GM12874 (cell line): ENCODE data around the gene MTHFD1.

Source experiments
- TF ChIP-seq, protein P1 (sequence below): IDR thresholded peaks from 2 replicates; pipeline ENCODE4 v1.5.1; 2011; ENCODE audit warnings: low read depth, mild to moderate bottlenecking, control low read depth, low read length, moderate library complexity; ENCODE audit not compliant: insufficient read depth

Gene MTHFD1

DNA sequence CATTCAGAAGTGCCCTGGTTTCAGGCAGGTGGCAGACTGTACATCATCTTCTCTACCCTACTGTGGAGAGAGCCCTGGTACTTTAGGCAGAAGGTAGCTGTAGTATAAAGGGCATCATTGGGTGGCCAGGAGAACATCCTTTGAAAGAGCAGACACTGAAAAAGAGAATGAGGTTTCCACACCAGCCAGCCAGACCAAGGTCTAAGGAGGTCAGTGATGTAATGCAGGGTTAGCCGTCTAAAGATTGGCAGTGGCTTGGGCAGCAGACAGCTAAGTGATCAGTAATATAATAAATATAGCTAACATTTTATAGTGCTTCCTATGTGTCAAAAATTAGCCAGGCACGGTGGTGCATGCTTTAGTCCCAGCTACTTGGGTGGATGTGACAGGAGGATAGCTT, 103.5 kb downstream of the MTHFD1 start:
- TF ChIP-seq, protein P1, sequence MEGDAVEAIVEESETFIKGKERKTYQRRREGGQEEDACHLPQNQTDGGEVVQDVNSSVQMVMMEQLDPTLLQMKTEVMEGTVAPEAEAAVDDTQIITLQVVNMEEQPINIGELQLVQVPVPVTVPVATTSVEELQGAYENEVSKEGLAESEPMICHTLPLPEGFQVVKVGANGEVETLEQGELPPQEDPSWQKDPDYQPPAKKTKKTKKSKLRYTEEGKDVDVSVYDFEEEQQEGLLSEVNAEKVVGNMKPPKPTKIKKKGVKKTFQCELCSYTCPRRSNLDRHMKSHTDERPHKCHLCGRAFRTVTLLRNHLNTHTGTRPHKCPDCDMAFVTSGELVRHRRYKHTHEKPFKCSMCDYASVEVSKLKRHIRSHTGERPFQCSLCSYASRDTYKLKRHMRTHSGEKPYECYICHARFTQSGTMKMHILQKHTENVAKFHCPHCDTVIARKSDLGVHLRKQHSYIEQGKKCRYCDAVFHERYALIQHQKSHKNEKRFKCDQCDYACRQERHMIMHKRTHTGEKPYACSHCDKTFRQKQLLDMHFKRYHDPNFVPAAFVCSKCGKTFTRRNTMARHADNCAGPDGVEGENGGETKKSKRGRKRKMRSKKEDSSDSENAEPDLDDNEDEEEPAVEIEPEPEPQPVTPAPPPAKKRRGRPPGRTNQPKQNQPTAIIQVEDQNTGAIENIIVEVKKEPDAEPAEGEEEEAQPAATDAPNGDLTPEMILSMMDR, result no peak

GRCh38 chr14:64493455-64493854, 105.3 kb downstream of the MTHFD1 start:
- TF ChIP-seq, protein P1, result no peak

DNA sequence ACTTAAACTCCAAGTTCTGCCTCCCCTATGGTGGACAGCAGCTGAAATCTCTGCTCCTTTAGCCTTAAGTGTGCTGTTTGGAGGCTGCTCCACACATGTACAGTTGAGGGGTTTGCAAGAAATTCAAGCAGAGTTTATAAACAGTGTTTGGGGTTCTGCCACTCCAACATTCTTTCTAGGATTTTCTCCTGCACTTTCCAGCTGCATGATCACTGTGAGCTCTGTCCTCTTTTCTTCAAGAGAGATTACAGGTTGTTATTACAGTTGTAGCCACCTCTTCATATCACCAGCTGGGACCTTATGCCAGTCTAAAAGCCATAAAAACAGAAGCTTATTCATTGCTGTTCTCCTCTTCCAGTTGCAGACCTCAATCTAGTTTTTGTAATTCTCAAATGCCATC, 107.1 kb downstream of the MTHFD1 start:
- TF ChIP-seq, protein P1, result no peak

GRCh38 chr14:64496764-64497163, 108.6 kb downstream of the MTHFD1 start:
- TF ChIP-seq, protein P1, result no peak

- TF ChIP-seq, protein P1, result no peak
Measured at GRCh38 chr14:64500088-64500487, 111.9 kb downstream of the MTHFD1 start.

- TF ChIP-seq, protein P1, result no peak
Measured at GRCh38 chr14:64501411-64502171, 113.4 kb downstream of the MTHFD1 start.

GRCh38 chr14:64502456-64502855, 114.3 kb downstream of the MTHFD1 start:
- TF ChIP-seq, protein P1, result no peak
